Fibroblast of upper back skin (primary cell): ENCODE data around the gene UTP15.

Experiments used
- DNase-seq: peaks from one replicate; pipeline ENCODE4 v3.0.0-alpha.2; 2013

UTP15 gene

DNA sequence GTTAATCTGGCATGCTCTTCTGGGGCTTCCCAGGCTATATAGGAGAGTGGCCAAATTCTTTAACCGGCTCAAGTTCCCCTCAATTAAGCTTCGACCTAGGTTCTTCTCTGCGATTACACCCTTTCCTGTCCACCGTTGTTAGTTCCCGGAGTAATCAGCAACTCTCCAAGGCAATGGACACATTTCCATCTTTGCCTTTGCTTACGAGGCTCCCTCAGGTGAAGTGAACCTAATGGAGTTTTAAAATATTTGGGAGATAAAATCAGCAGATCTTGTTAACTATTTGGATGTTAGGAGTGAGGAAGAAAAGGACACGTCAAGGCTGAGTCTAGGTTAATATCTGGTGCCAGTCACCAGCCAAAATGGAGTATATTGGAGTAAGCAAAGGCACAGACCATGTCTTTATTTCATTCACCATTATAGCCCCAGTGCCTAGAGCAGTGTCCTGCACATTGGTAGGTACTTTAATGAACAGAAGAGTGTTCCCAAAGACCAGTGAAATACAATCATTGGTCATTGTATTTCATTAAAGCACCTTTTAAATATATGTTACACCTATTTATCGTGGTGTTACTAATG lies 515 bp downstream of the UTP15 start:
- DNase-seq: no peak

DNA sequence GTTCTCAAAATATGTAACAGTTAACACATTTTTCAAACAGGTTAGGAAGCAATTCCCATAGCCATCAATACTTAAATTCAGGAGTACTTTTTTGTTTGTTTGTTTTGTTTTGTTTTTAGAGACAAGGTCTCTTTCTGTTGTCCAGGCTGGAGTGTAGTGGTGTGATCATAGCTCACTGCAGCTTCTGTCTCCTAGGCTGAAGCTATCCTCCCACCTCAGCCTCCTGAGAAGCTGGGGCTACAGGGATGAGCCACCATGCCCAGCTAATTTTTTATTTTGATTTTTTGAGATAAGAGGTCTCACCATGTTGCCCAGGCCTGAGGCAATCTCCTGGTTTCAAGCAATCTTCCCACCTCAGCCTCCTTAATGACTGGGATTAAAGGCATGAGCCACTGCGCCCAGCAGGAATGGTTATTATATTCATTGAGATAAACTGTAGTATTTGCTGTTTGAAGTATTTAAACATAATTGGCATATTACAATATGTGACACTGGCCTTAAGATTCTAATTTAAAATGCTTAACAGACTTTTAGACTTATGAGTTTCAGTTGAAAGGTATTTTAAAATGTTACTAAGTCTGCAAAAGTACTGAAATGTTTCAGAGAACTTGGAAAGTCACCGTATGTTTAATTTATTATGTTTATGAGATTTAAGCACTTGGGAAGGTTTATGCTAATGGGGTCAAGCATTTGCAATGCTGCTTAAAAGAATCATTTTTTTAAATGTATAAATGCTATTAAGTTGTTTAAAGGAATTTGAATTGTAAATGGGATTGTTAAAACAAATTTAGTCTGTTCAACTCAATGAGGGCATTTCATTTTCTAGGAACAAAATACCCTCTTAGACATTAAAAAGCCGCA lies 17.0 kb downstream of the UTP15 start:
- no peak for DNase-seq

DNA sequence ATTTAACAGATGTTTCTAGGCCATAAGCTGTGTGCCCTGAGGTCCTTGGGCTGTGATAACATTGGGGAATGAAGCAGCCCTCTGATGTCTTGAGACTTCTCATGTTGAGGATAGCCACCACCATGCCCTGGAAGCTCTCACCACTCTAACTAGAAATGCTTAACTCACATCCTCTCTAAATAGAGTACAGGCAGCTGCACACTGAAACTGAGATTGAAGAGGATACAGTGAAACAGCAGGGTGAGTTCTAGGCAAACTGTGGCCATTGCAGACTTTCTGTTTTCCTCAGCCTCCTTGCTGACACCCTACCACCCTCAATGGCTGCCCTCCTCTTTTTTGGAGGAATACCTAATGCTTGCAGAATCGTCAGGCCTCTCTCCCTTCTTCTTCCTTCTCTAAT lies 22.4 kb downstream of the UTP15 start:
- no peak for DNase-seq

DNA sequence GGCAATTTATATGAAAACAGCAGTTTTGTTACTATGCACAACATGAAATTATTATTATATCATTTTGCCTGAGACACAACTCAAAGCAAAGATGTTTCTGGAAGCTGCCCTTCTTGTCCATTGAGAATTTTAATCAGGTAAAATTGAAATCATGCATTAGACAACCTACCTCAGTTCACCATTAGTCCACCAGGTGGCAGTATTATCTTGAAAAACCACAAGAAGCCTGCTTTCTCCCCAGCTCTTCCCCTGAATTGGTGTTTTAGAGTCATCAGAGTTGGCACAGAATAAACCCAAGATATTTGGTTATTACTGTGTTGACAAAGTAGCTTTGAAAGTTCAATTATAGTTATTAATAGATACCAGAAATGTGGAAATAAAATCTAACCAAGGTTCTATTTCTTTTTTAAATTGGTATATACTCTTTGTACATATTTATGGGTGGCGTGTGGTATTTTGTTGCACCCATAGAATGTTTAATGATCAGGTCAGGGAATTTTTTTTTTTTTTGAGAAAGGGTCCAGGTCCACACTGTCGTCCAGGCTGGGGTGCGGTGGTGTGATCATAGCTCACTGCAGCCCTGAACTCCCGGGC lies 25.7 kb downstream of the UTP15 start:
- peak; percentile 87 for DNase-seq

DNA sequence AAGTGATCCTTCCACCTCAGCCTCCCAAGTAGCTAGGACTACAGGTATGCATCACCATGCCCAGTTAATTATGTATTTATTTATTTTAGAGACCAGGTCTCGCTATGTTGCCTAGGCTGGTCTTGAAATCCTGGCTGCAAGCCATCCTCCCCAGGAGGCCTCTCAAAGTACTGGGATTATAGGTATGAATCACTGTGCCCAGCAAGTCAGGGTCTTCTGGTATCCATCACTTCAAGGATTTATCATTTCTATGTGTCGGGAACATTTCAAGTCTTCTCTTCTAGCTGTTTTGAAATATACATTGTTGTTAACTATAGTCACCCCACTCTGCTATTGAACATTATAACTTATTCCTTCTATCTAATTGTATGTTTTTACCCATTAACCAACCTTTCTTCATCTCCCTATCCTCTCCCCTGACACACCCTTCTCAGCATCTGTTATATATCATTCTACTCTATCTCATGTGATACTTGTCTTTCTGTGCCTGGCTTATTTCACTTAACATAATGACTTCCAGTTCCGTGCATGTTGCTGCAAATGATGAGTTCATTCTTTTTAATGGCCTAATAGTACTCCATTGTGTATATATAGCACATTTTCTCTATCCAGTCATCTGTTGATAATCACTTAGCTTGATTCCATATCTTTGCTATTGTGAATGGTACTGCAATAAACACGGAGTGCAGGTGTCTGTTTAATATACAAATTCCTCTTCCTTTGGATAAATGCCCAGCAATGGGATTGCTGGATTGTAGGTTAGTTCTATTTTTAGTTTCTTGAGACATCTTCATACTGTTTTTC lies 26.4 kb downstream of the UTP15 start:
- DNase-seq: peak; percentile 77

DNA sequence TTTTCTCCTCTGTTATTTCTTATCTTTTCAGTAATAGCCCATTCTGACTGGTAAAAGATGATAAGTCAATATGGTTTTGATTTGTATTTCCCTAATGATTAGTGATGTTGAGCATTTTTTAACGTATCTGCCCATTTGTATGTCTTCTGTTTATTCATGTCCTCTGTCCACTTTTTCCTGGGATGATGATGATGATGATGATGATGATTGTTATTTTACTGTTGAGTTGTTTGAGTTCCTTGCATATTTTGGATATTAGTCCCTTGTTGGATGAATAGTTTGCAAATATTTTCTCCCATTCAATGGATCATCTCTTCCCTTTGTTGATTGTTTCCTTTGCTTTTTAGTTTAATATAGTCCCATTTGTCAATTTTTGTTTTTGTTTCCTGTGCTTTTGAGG lies 27.0 kb downstream of the UTP15 start:
- DNase-seq: peak; percentile 62

GRCh38 chr5:73596705-73597328 lies 31.3 kb downstream of the UTP15 start:
- DNase-seq: peak; percentile 21

GRCh38 chr5:73599380-73599779 lies 33.8 kb downstream of the UTP15 start:
- DNase-seq: no peak

DNA sequence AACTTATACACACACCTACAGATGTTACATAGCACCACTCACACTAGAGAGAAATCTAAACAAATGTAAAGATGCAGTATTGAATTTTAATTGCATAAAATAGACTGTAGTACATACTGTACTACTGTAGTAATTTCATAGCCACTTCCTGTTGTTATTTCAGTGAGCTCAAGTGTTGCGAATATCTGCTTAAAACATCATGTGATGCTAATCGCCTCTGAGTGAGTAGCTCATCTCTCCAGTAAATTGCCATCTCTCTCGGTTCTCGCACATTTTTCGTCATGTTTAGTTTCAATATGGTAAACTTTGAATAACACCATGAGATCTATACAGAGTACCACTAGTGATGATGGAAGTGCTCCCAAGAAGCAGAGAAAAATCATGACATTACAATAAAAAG lies 38.5 kb downstream of the UTP15 start:
- no peak for DNase-seq

- no peak for DNase-seq
Measured at GRCh38 chr5:73605223-73606087, 39.9 kb downstream of the UTP15 start.

DNA sequence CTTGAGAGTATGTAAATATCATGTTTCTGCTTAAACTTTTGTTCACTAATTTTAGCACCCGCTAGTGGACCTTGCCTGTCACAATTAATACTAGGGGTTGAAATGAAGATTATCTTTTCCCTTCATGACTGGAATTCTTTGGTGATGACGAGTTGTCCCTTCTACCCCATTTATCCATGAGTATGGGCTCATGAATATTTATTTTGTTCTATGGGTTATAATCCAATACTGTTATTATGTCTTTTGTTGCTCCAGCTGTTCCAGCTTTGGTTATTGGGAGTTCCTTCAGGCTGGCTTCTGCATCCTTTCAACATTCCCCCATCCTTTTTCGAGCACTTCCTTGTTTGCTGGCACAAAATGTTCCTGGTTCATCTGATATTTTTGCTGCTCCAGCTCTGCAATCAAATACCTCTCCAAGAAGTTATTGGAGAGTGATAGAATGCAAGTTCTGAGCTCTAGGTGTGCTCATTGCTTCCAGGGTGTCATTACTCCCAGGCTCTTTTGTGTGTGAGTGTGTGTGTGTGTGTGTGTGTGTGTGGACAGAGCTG lies 40.7 kb downstream of the UTP15 start:
- DNase-seq: no peak

- DNase-seq: no peak
Measured at GRCh38 chr5:73607228-73607627, 41.7 kb downstream of the UTP15 start.

DNA sequence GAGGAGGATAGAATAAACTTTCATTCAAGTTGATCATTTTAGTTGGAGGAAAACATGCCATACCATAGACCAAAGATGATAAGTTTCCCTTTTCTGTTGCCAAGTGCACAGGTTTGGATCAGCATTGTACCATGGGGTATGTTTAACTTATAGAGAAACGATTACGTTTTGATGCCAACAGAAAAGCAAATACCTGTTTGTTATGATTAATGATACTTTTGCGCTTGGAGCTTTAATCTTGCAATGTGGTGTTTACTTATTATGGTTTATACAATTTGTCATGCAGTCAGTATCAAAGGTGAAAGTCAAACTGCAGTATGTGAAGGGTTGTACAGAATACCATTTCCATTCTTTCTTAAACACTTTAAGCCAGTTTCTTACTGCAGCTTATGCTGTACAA lies 47.3 kb downstream of the UTP15 start:
- DNase-seq: no peak

DNA sequence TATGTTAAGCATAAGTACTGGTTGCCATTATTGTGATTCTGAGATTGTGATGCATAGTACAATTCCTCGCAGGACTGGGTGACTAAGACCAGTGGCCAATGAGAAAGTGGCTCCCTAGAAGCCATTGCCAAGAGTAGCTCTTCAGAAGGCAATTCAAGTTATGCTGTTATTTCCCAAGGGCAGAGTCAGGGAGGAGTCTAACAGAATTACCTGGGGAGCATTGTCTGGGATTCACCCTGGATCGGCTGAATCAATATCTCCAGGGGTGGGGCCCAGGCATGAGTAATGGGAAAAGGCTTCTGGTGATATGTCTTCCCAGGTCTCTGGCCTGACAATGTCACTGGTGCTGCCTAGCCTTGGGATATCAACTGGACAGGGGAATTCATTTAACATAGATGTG lies 49.5 kb downstream of the UTP15 start:
- no peak for DNase-seq

- DNase-seq: no peak
Measured at GRCh38 chr5:73615947-73616346, 50.4 kb downstream of the UTP15 start.

DNA sequence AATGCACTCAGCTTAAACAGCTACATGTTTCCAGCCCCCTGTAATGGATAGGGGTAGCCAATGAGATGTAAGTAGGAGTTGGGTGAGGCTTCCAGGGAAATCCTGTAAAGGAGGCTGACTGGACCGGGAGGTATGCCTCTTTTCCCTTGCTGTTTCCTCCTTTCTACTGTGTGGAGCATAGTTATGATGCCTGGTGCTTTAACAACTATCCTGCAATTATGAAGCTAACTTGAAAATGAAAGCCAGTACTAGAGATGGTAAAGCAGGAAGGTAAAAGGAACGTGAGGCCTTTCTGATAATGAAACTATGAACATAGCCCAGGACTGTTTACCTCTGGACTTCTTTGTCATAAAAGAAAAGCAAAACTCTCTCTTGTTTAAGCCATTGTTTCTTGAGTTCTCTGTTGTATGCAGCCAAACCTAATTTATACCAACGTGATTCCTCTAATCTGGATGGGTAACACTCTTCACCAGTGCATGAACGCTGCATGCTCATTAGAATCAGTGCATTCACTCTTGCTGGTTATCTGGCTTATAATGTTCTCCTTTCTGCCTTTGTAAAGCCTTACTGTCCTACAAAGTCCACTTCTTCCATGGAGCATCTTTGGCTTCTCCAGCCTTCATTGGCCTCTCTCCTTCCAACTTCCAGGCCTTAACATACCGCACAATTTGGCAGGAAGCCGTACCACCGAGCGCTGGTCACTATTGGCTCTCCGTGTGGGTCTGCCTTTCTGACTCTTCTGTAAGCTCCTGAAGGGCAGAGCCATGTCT lies 52.2 kb downstream of the UTP15 start:
- peak; percentile 34 for DNase-seq

DNA sequence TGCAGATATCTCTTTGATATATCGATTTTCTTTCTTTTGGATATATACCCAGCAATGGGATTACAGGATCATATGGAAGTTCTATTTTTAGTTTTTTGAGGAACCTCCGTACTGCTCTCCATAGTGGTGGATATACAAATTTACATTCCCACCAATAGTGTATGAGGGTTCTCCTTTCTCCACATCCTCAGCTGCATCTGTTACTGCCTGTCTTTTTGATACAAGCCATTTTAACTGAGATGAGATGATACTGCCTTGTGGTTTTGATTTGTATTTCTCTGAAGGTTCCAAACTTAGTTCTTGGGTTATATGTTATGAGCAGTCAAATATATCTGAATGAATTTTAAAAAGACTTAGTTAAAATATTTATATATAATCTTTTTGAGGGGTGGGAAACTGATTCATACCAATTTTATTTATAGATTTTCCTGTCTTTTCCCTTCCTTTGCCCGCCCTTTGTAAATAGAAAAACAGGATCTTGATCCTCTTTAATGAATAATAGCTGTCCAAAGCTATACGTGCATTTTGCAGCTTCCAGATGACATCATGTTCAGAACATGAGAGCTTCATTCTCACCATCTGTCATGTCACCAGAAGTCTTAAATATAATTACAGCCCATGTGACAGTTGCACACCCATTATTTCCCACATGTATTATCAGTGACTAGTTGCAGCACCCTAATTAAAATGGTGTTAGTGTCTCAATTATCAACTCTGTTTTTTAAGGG lies 54.2 kb downstream of the UTP15 start:
- DNase-seq: no peak

GRCh38 chr5:73620334-73620687 lies 54.8 kb downstream of the UTP15 start:
- no peak for DNase-seq

GRCh38 chr5:73623060-73623459 lies 57.5 kb downstream of the UTP15 start:
- no peak for DNase-seq

- DNase-seq: no peak
Measured at GRCh38 chr5:73623901-73624404, 58.4 kb downstream of the UTP15 start.
